Left ventricle myocardium inferior (tissue), 1 donor: ENCODE measurements around the gene MAN1C1. TPM values are rescaled to one million over a fixed set of nuclear protein-coding genes. Genes with fewer than 3 reads are reported as not detected.

ENCODE experiments used
- DNase-seq: peaks from one replicate; pipeline ENCODE4 v3.0.0-alpha.2; 2020
- H3K27ac ChIP-seq: fragments of 200-600 bp; replicated peaks from 2 replicates; pipeline ENCODE4 v1.8.0; 2021
- H3K27me3 ChIP-seq: fragments of 200-600 bp; 2 replicates; pipeline ENCODE4 v1.8.0; 2021; ENCODE audit warnings: low read depth
- H3K36me3 ChIP-seq: fragments of 200-600 bp; 2 replicates; pipeline ENCODE4 v1.8.0; 2021
- H3K4me1 ChIP-seq: fragments of 200-600 bp; 2 replicates; pipeline ENCODE4 v1.8.0; 2021
- H3K4me3 ChIP-seq: fragments of 200-600 bp; 2 replicates; pipeline ENCODE4 v1.8.0; 2021; ENCODE audit warnings: mild to moderate bottlenecking, moderate library complexity
- H3K9me3 ChIP-seq: fragments of 200-600 bp; replicated peaks from 2 replicates; pipeline ENCODE4 v1.8.0; 2021
- CTCF ChIP-seq: fragments of 200-600 bp; IDR thresholded peaks from 2 replicates; pipeline ENCODE4 v1.8.0; 2021; ENCODE audit warnings: antibody characterized with exemption, mild to moderate bottlenecking, borderline replicate concordance
- intact Hi-C: fragments of 100-400 bp; cut with micrococcal nuclease; formaldehyde crosslinking; loops from one replicate; pipeline ENCODE4 v1.11.0; 2022
- total RNA-seq: library from RNA; stranded (reverse); fragmentation: NEBNext Ultra II Directional; extraction: Animal tissue kit (Norgen Biotek cat#: 25700); gene quantifications from one replicate; pipeline ENCODE4 v1.2.1, GENCODE V29; 2021
- donor health status: DM: no; HTN: yes; CAD: no; lungs with severe emphysema.

Gene MAN1C1
- total RNA-seq, 1 donor from 2014 or later: 18.0 TPM

- Histone ChIP-seq H3K36me3 (no peaks in the 10 kb centered on the region), H3K9me3 (peaks cover 5% of the 10 kb centered on the region), H3K4me3 (peak overlapping the region; percentile 20), H3K27ac (peak overlapping the region; percentile 97), H3K27me3 (no peaks in the 10 kb centered on the region), H3K4me1 (peaks cover 55% of the 10 kb centered on the region)
- intact Hi-C loops: loop anchor here (10.0 kb wide), 1 partner anchor 129 kb away; the partner anchor contains the start of gene MAN1C1
- TF ChIP-seq CTCF: no peak
- DNase-seq: peak; percentile 94
Observed at GRCh38 chr1:25743164-25744139, 126.9 kb downstream of the MAN1C1 start.

- peaks cover 2% of the 10 kb centered on the region for H3K36me3 ChIP-seq
- no peaks in the 10 kb centered on the region for H3K9me3 ChIP-seq
- H3K4me1 ChIP-seq: peaks cover 55% of the 10 kb centered on the region
- H3K4me3 ChIP-seq: peak overlapping the region; percentile 20
- peak; percentile 70 for TF ChIP-seq CTCF
- no peaks in the 10 kb centered on the region for H3K27me3 ChIP-seq
- intact Hi-C loops: loop anchor here (10.0 kb wide), 1 partner anchor 129 kb away; the partner anchor contains the start of gene MAN1C1
- peak; percentile 73 for DNase-seq
- H3K27ac ChIP-seq: peak overlapping the region; percentile 97
Observed at GRCh38 chr1:25744140-25744581, 127.6 kb downstream of the MAN1C1 start.

GRCh38 chr1:25744636-25745425 lies 128.2 kb downstream of the MAN1C1 start:
- no peak for TF ChIP-seq CTCF
- Histone ChIP-seq H3K27ac (peak overlapping the region; percentile 97), H3K27me3 (no peaks in the 10 kb centered on the region), H3K9me3 (no peaks in the 10 kb centered on the region), H3K4me1 (peaks cover 54% of the 10 kb centered on the region), H3K36me3 (peaks cover 9% of the 10 kb centered on the region), H3K4me3 (no peak overlapping the region)
- intact Hi-C loops: loop anchor here (10.0 kb wide), 1 partner anchor 130 kb away; the partner anchor contains the start of gene MAN1C1
- no peak for DNase-seq

- intact Hi-C loops: loop anchor here (10.0 kb wide), 1 partner anchor 132 kb away; the partner anchor contains the start of gene MAN1C1
- H3K36me3 ChIP-seq: peaks cover 10% of the 10 kb centered on the region
- TF ChIP-seq CTCF: no peak
- H3K4me1 ChIP-seq: peaks cover 41% of the 10 kb centered on the region
- no peak for DNase-seq
- H3K27me3 ChIP-seq: no peaks in the 10 kb centered on the region
- H3K4me3 ChIP-seq: no peak overlapping the region
- no peak overlapping the region for H3K27ac ChIP-seq
- no peaks in the 10 kb centered on the region for H3K9me3 ChIP-seq
Observed at GRCh38 chr1:25746299-25747045, 129.9 kb downstream of the MAN1C1 start.
